Uterus (tissue), 4 donors: Measurements from ENCODE around the gene CPT1A. TPM values are rescaled to one million over a fixed set of nuclear protein-coding genes. Genes with fewer than 3 reads are reported as not detected.

Experiments used
- DNase-seq, 2 donors: peaks; one replicate each; pipeline ENCODE4 v3.0.0-alpha.2; 2019 to 2020
- H3K27ac ChIP-seq, 2 donors: fragments of 200-600 bp; sonication (generic); 1 replicate in 1 of 2; 2 replicates in 1 of 2; pipeline ENCODE4 v1.5.1; 2016 to 2018
- H3K27me3 ChIP-seq, 2 donors: fragments of 200-600 bp; sonication (generic); one replicate each; pipeline ENCODE4 v1.5.1; 2018 to 2019; ENCODE audit warnings: control low read depth in 1 of 2
- H3K36me3 ChIP-seq, 2 donors: fragments of 200-600 bp; sonication (generic); one replicate each; pipeline ENCODE4 v1.5.1; 2019; ENCODE audit warnings: control low read depth in 1 of 2
- H3K4me1 ChIP-seq, 2 donors: fragments of 200-600 bp; sonication (generic); one replicate each; pipeline ENCODE4 v1.5.1; 2018 to 2019; ENCODE audit warnings: control low read depth in 1 of 2
- H3K4me3 ChIP-seq, 2 donors: fragments of 200-600 bp; sonication (generic); 1 replicate in 1 of 2; 2 replicates in 1 of 2; pipeline ENCODE4 v1.5.1; 2018 to 2019; ENCODE audit warnings: mild to moderate bottlenecking in 1 of 2
- H3K9me3 ChIP-seq, 2 donors: fragments of 200-600 bp; sonication (generic); one replicate each; pipeline ENCODE4 v1.5.1; 2019; ENCODE audit warnings: control low read depth in 1 of 2
- POLR2A ChIP-seq, 2 donors: fragments of 450-650 bp; IDR thresholded peaks; one replicate each; pipeline ENCODE4 v1.6.1; 2016; ENCODE audit warnings: antibody characterized with exemption in 2 of 2, mild to moderate bottlenecking in 1 of 2, moderate library complexity in 1 of 2
- intact Hi-C: fragments of 100-400 bp; cut with DNase I; formaldehyde crosslinking; loops from one replicate; pipeline ENCODE4 v1.15.1; 2023; ENCODE audit warnings: low total_unique reads
- total RNA-seq, 4 donors: library from RNA; depleted of rRNA in 3 of 4; stranded (reverse); fragments of >200 nt in 3 of 4; gene quantifications; one replicate each; pipeline versions ENCODE4 v1.1.0 to v1.2.4, GENCODE V29; 2014 to 2023
- TF ChIP-seq, protein P1 (sequence below), 4 experiments: fragments of 200-600 bp in 2 of 4; fragments of 450-650 bp in 2 of 4; sonication (generic) in 2 of 4; IDR thresholded peaks; one replicate each; pipeline ENCODE4 v1.5.1; 2016 to 2019; ENCODE audit warnings: antibody characterized with exemption in 4 of 4, mild to moderate bottlenecking in 2 of 4, moderate library complexity in 1 of 4
- donor health status: DM: yes; HTN: yes; CAD: no.

CPT1A gene
- total RNA-seq, 4 donors from 2014 or later, result 27.2 to 125 (median 67.9) TPM

GRCh38 chr11:68881320-68881719 lies 39.6 kb upstream of the CPT1A start:
- Histone ChIP-seq H3K4me3 (no peak overlapping the region), H3K27me3 (no peaks in the 10 kb centered on the region), H3K36me3 (no peaks in the 10 kb centered on the region), H3K4me1 (no peaks in the 10 kb centered on the region), H3K9me3 (no peaks in the 10 kb centered on the region), H3K27ac (no peak overlapping the region)
- no peak for TF ChIP-seq POLR2A (IDR thresholded peaks at IDR 0.05)
- TF ChIP-seq, protein P1, sequence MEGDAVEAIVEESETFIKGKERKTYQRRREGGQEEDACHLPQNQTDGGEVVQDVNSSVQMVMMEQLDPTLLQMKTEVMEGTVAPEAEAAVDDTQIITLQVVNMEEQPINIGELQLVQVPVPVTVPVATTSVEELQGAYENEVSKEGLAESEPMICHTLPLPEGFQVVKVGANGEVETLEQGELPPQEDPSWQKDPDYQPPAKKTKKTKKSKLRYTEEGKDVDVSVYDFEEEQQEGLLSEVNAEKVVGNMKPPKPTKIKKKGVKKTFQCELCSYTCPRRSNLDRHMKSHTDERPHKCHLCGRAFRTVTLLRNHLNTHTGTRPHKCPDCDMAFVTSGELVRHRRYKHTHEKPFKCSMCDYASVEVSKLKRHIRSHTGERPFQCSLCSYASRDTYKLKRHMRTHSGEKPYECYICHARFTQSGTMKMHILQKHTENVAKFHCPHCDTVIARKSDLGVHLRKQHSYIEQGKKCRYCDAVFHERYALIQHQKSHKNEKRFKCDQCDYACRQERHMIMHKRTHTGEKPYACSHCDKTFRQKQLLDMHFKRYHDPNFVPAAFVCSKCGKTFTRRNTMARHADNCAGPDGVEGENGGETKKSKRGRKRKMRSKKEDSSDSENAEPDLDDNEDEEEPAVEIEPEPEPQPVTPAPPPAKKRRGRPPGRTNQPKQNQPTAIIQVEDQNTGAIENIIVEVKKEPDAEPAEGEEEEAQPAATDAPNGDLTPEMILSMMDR (IDR thresholded peaks at IDR 0.05), result no peak
- intact Hi-C loops, result no loop called here
- no peak for DNase-seq

GRCh38 chr11:68880851-68881250 lies 39.1 kb upstream of the CPT1A start:
- intact Hi-C loops, result no loop called here
- Histone ChIP-seq H3K27ac (no peak overlapping the region), H3K4me1 (no peaks in the 10 kb centered on the region), H3K36me3 (no peaks in the 10 kb centered on the region), H3K27me3 (no peaks in the 10 kb centered on the region), H3K4me3 (no peak overlapping the region), H3K9me3 (no peaks in the 10 kb centered on the region)
- TF ChIP-seq, protein P1 (IDR thresholded peaks at IDR 0.05), result no peak
- TF ChIP-seq POLR2A (IDR thresholded peaks at IDR 0.05), result no peak
- DNase-seq, result no peak

DNA sequence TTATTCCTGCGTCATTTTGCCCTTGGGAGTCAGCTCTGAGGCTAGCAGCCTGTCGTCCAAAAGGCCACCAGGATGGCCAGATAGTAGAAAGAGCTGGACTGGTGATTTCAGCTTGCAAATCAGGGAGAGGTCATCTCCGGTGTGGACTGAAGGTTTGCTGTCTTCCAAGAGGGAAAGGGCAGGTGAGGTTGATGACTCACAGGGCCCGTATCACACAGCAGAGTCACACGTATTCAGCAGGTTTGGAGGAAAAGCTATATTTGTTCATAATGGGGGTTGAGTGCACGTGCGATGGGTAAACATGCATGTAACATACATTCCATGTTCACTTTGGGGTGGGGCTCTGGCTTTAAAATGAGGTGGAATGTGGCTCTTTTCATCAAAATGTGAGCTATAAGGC lies 36.3 kb upstream of the CPT1A start:
- Histone ChIP-seq H3K36me3 (no peaks in the 10 kb centered on the region), H3K4me3 (no peak overlapping the region), H3K9me3 (no peaks in the 10 kb centered on the region), H3K27ac (no peak overlapping the region), H3K27me3 (no peaks in the 10 kb centered on the region), H3K4me1 (no peaks in the 10 kb centered on the region)
- DNase-seq, result no peak
- intact Hi-C loops, result no loop called here
- TF ChIP-seq, protein P1 (IDR thresholded peaks at IDR 0.05), result no peak
- no peak for TF ChIP-seq POLR2A (IDR thresholded peaks at IDR 0.05)

DNA sequence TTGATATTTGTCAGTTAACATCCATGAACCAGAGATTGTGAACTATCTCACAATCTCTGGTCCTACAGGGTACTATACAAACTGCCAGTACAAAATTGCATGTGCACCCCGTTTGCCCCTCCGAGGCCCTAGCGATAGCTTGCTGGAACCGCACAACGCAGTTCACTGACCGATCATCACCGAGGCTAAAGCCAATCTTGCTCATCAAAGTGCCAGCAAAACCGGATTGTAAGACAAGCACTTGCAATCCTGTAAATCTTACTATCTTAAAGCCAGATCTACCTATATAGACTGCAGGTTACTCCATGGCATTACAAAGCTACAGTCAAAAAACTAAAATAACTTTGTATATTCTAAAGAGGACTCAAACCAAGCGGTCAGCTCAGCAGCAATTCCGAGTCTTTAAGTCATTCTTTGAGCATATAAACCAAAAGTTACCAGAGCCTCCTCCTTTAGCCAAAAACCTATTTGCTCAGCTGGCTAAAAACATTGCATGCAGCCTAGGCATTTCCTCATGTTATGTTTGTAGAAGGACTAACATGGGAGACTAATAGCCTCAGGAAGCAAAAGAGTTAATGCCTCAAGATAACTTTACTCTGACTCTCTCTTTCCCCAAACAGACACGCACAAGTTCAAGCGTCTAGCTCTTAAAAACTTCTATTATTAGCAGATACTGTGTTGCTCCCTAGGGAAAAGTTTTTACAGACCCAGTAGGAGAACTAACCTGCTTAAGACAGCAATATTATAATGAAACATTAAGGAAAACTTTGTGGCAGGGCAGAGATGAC lies 30.7 kb upstream of the CPT1A start:
- intact Hi-C loops, result no loop called here
- no peak for TF ChIP-seq POLR2A (IDR thresholded peaks at IDR 0.05)
- TF ChIP-seq, protein P1 (IDR thresholded peaks at IDR 0.05), result no peak
- no peak for DNase-seq
- Histone ChIP-seq H3K9me3 (no peaks in the 10 kb centered on the region), H3K27ac (no peak overlapping the region), H3K4me1 (no peaks in the 10 kb centered on the region), H3K27me3 (no peaks in the 10 kb centered on the region), H3K4me3 (no peak overlapping the region), H3K36me3 (no peaks in the 10 kb centered on the region)

- no peak for DNase-seq
- intact Hi-C loops, result no loop called here
- no peak for TF ChIP-seq POLR2A (IDR thresholded peaks at IDR 0.05)
- TF ChIP-seq, protein P1 (IDR thresholded peaks at IDR 0.05), result peak in 1 of 4 experiments; percentile 16
Measured at GRCh38 chr11:68870470-68870869, 28.8 kb upstream of the CPT1A start.

More at GRCh38 chr11:68870470-68870869, 28.8 kb upstream of the CPT1A start:
- Histone ChIP-seq H3K27me3 (no peaks in the 10 kb centered on the region), H3K27ac (peak overlapping the region; percentile 31 to 57), H3K4me1 (no peaks in the 10 kb centered on the region), H3K9me3 (no peaks in the 10 kb centered on the region), H3K36me3 (no peaks in the 10 kb centered on the region), H3K4me3 (peak overlapping the region; percentile 33 to 41)
